ENCODE measurements around the gene DEAF1. TPM values are rescaled to one million over a fixed set of nuclear protein-coding genes. Genes with fewer than 3 reads are reported as not detected.

Gene DEAF1
- total and polyA plus RNA-seq, 9 of the 15 experiments (the other 6 are each of a cell fraction or from before 2014, with no cell fraction given) = 2.0 to 69.1 (median 26.8) TPM

- TF ChIP-seq ELK1 (CRISPR knock-in tag; IDR thresholded peaks at IDR 0.05) (no peak), HNRNPH1 (optimal IDR thresholded peaks at IDR 0.05; ENCODE audit: low read depth, low read length) (no peak), IFI16 (CRISPR knock-in tag; IDR thresholded peaks at IDR 0.05) (no peak), CCNT2 (IDR thresholded peaks at IDR 0.05; ENCODE audit: borderline replicate concordance, extremely low read depth, insufficient read length, low read depth, low read length) (no peak), ZNF609 (CRISPR knock-in tag; IDR thresholded peaks at IDR 0.05; ENCODE audit: borderline replicate concordance) (no peak), ZNF280B (CRISPR knock-in tag; IDR thresholded peaks at IDR 0.05) (no peak), RHOXF2B (CRISPR knock-in tag; conservative IDR thresholded peaks at IDR 0.05) (no peak)
Observed at GRCh38 chr11:638631-639331, 56.2 kb downstream of the DEAF1 start (continued).
